Subcutaneous abdominal adipose tissue (tissue), 5 donors: ENCODE results near the gene ATP6V1B1.
"Not testable (repeated sequence)": the region's sequence is repeated elsewhere in the genome, so short reads cannot be mapped to it uniquely, and the experiment has no call there.

Source experiments
- H3K27ac ChIP-seq: one replicate; pipeline ENCODE4 v1.7.0; 2013; ENCODE audit warnings: low read depth, mild to moderate bottlenecking, inconsistent platforms, low read length, moderate library complexity
- H3K27me3 ChIP-seq, 5 donors: one replicate each; pipeline ENCODE4 v1.7.0; 2013; ENCODE audit warnings: low read length in 5 of 5, inconsistent platforms in 1 of 5; ENCODE audit not compliant: control insufficient read depth in 5 of 5, insufficient read depth in 4 of 5
- H3K36me3 ChIP-seq, 5 donors: one replicate each; pipeline ENCODE4 v1.7.0; 2013; ENCODE audit warnings: low read length in 5 of 5; ENCODE audit not compliant: control insufficient read depth in 5 of 5, insufficient read depth in 5 of 5
- H3K4me1 ChIP-seq, 5 donors: one replicate each; pipeline ENCODE4 v1.7.0; 2013; ENCODE audit warnings: low read length in 5 of 5, mild to moderate bottlenecking in 3 of 5, moderate library complexity in 1 of 5; ENCODE audit not compliant: control insufficient read depth in 5 of 5, insufficient read depth in 5 of 5
- H3K4me3 ChIP-seq, 5 donors: one replicate each; pipeline ENCODE4 v1.7.0; 2013; ENCODE audit warnings: low read length in 5 of 5, low read depth in 1 of 5
- H3K9ac ChIP-seq, 5 donors: one replicate each; pipeline ENCODE4 v1.7.0; 2013; ENCODE audit warnings: low read length in 5 of 5, mild to moderate bottlenecking in 4 of 5, moderate library complexity in 3 of 5
- H3K9me3 ChIP-seq, 5 donors: one replicate each; pipeline ENCODE4 v1.7.0; 2013; ENCODE audit warnings: low read length in 5 of 5; ENCODE audit not compliant: control insufficient read depth in 5 of 5
- donor health status: healthy.
- donor health status: healthy.
- donor health status: healthy.
- donor health status: healthy.
- donor health status: healthy.

ATP6V1B1 gene

GRCh38 chr2:70994699-70995425 is 59.2 kb downstream of the ATP6V1B1 start, which contains the start of gene TEX261:
TSS of gene TEX261 (minus strand) at chr2:70994873. CDS start at chr2:70994757, 116 bp downstream.
- H3K4me3 ChIP-seq: peak within 1 kb of the TSS; percentile 87 to 94 (median 91)
- H3K27me3 ChIP-seq: no peaks in the 10 kb centered on the region
- peaks cover 12 to 29% (median 24%) of the 10 kb centered on the region in 5 donors for H3K4me1 ChIP-seq
- H3K9me3 ChIP-seq: no peaks in the 10 kb centered on the region
- H3K27ac ChIP-seq: peak within 1 kb of the TSS; percentile 42
- H3K9ac ChIP-seq: peak within 1 kb of the TSS; percentile 88 to 99 (median 95)
- H3K36me3 ChIP-seq: peaks cover under 1 to 21% (median 20%) of the 10 kb centered on the region in 5 donors

- Histone ChIP-seq H3K4me1 (peaks cover 12 to 29% (median 24%) of the 10 kb centered on the region in 5 donors), H3K9me3 (no peaks in the 10 kb centered on the region), H3K9ac (peak overlapping the region in 4 of 5 donors; percentile 57 to 80 (median 72)), H3K36me3 (peaks cover 0 to 16% (median 15%) of the 10 kb centered on the region in 5 donors), H3K4me3 (peak overlapping the region; percentile 83 to 91 (median 85)), H3K27me3 (no peaks in the 10 kb centered on the region), H3K27ac (no peak overlapping the region)
Observed at GRCh38 chr2:70995426-70995729, 59.7 kb downstream of the ATP6V1B1 start.

GRCh38 chr2:70998885-70999284 is 63.2 kb downstream of the ATP6V1B1 start:
- not testable (repeated sequence) for H3K9me3 ChIP-seq, H3K4me3 ChIP-seq, H3K36me3 ChIP-seq, H3K27me3 ChIP-seq, H3K27ac ChIP-seq, H3K9ac ChIP-seq
- H3K4me1 ChIP-seq: peaks cover 3 to 22% (median 19%) of the 10 kb centered on the region in 5 donors

GRCh38 chr2:70999362-70999761 is 63.7 kb downstream of the ATP6V1B1 start:
- H3K9me3 ChIP-seq: no peaks in the 10 kb centered on the region

GRCh38 chr2:70999931-71000330 is 64.2 kb downstream of the ATP6V1B1 start:
- not testable (repeated sequence) for H3K36me3 ChIP-seq, H3K9ac ChIP-seq, H3K27ac ChIP-seq, H3K4me3 ChIP-seq, H3K27me3 ChIP-seq, H3K9me3 ChIP-seq
- peaks cover 0 to 17% (median 14%) of the 10 kb centered on the region in 5 donors for H3K4me1 ChIP-seq

More at GRCh38 chr2:70999362-70999761, 63.7 kb downstream of the ATP6V1B1 start:
- Histone ChIP-seq H3K4me3 (no peak overlapping the region), H3K27ac (no peak overlapping the region), H3K4me1 (peaks cover 0 to 18% (median 14%) of the 10 kb centered on the region in 5 donors), H3K9ac (no peak overlapping the region), H3K36me3 (no peaks in the 10 kb centered on the region), H3K27me3 (peaks cover 0 to 6% (median 0%) of the 10 kb centered on the region in 5 donors)

- H3K36me3 ChIP-seq: no peaks in the 10 kb centered on the region
- H3K4me1 ChIP-seq: peaks cover 0 to 8% (median 6%) of the 10 kb centered on the region in 5 donors
- no peaks in the 10 kb centered on the region for H3K9me3 ChIP-seq
- peak overlapping the region; percentile 46 to 67 (median 52) for H3K4me3 ChIP-seq
- no peak overlapping the region for H3K27ac ChIP-seq
- no peak overlapping the region for H3K9ac ChIP-seq
- peaks cover 0 to 6% (median 0%) of the 10 kb centered on the region in 5 donors for H3K27me3 ChIP-seq
Observed at GRCh38 chr2:71000780-71001591, 65.3 kb downstream of the ATP6V1B1 start.

- no peaks in the 10 kb centered on the region for H3K36me3 ChIP-seq
- H3K4me1 ChIP-seq: peaks cover 0 to 8% (median 6%) of the 10 kb centered on the region in 5 donors
- H3K9me3 ChIP-seq: no peaks in the 10 kb centered on the region
- no peak overlapping the region for H3K27ac ChIP-seq
- H3K27me3 ChIP-seq: peaks cover 0 to 6% (median 0%) of the 10 kb centered on the region in 5 donors
- H3K4me3 ChIP-seq: no peak overlapping the region
- H3K9ac ChIP-seq: no peak overlapping the region
Observed at GRCh38 chr2:71001592-71001927, 65.9 kb downstream of the ATP6V1B1 start.

- Histone ChIP-seq H3K4me1 (peaks cover 0 to 8% (median 6%) of the 10 kb centered on the region in 5 donors), H3K27ac (no peak overlapping the region), H3K27me3 (peaks cover 0 to 6% (median 2%) of the 10 kb centered on the region in 5 donors), H3K4me3 (no peak overlapping the region), H3K36me3 (no peaks in the 10 kb centered on the region), H3K9ac (no peak overlapping the region), H3K9me3 (no peaks in the 10 kb centered on the region)
Observed at GRCh38 chr2:71001981-71002570, 66.4 kb downstream of the ATP6V1B1 start.

GRCh38 chr2:71003396-71003795 is 67.7 kb downstream of the ATP6V1B1 start:
- Histone ChIP-seq H3K4me1 (peaks cover 0 to 8% (median 6%) of the 10 kb centered on the region in 5 donors), H3K4me3 (no peak overlapping the region), H3K27me3 (peaks cover 0 to 6% (median 4%) of the 10 kb centered on the region in 5 donors), H3K9me3 (no peaks in the 10 kb centered on the region), H3K27ac (no peak overlapping the region), H3K9ac (no peak overlapping the region), H3K36me3 (no peaks in the 10 kb centered on the region)
